ENCODE data around the gene DUS2.

DUS2 gene

DNA sequence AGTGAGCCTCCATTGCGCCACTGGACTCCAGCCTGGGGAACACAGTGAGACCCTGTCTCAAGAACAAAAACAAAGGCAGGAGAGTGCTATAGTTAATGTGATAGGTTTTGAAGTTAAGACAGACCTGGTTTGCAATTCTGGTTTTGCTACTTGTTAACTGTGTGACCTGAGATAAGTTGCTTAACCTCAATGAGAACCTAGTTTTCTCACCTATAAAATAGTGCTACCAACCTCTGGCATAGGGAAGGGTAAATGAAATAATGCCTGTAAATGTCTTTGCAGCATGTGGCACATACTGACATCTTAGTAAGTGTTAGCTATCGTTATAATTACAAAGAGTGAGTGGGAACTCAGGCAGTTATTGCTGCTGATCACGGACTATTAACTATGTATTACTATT is 32.3 kb downstream of the DUS2 start:
- no peak overlapping the region for H3K4me3 ChIP-seq (ENCODE audit: low read length)
- no peak for TF ChIP-seq CTCF (conservative IDR thresholded peaks at IDR 0.05; ENCODE audit: low read length)
- no peak for DNase-seq (ENCODE audit: low read depth)

DNA sequence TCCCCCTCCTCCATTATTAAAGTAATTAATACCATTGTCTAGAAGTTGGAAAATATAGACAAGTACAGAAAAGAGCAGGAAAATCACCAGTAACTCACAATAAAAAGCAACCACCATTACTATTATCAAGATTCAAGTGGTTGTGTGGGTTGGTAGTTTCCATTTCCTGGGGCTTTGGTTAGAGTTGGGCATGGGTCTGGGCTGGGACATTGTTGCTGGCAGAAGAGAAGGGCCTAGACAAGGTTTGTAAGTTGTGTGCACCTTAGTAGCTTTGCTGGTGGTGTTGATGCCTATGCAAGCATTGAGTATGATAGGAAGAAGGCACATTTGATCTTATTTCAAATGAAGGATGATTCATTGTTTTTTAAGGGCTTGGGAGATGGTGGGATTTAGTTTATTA is 36.7 kb downstream of the DUS2 start:
- no peak overlapping the region for H3K4me3 ChIP-seq (ENCODE audit: low read length)
- TF ChIP-seq CTCF (conservative IDR thresholded peaks at IDR 0.05; ENCODE audit: low read length): no peak
- no peak for DNase-seq (ENCODE audit: low read depth)

DNA sequence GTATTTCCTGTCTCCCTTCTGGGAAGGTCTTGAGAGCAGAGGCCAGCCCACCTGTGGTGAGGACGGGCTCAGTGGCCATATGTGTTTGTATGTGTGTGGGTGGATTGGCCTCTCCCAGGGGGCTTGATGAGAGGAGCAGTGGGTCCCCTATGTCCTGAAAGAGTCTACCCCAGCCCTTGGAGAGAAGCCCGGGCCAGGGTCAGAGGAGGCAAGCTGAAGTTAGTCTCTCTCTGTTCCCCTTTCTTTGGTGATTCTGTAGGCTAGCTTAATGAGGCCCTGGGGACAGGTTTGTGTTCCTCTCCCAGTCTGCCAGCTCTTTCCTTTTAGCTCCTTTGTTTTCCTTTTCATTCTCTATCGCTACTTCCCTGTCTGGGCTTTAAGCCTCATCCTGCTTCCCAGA is 38.3 kb downstream of the DUS2 start:
- no peak overlapping the region for H3K4me3 ChIP-seq (ENCODE audit: low read length)
- DNase-seq (ENCODE audit: low read depth): no peak
- TF ChIP-seq CTCF (conservative IDR thresholded peaks at IDR 0.05; ENCODE audit: low read length): no peak

DNA sequence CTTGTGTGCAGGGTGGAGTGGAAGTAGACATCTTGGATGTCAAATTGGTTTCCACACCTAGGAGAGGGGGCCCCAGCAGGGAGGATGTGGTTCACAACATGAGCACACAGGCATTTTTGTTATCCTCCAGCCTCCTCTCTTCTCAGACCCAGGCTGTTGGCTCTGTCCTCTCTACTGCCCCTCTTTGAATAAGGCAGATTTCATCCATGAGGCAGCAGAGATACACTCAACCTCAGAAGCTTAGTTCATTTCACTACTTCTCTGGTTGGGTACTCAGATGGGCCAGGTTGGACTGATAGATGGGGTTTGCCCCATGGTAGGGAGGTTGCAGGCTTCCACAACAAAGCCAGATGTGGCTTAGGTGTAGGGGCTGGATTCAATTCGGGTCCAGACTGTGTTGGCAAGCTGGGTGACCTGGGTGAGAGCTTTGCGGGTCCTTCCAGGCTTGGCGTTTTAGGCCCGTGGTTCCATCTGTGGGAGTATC is 39.9 kb downstream of the DUS2 start:
- no peak overlapping the region for H3K4me3 ChIP-seq (ENCODE audit: low read length)
- no peak for DNase-seq (ENCODE audit: low read depth)
- no peak for TF ChIP-seq CTCF (conservative IDR thresholded peaks at IDR 0.05; ENCODE audit: low read length)

- peak; percentile 69 for DNase-seq (ENCODE audit: low read depth)
- peak; percentile 81 for TF ChIP-seq CTCF (conservative IDR thresholded peaks at IDR 0.05; ENCODE audit: low read length)
- H3K4me3 ChIP-seq (ENCODE audit: low read length): no peak overlapping the region
Observed at GRCh38 chr16:68064791-68065365, 41.8 kb downstream of the DUS2 start.

DNA sequence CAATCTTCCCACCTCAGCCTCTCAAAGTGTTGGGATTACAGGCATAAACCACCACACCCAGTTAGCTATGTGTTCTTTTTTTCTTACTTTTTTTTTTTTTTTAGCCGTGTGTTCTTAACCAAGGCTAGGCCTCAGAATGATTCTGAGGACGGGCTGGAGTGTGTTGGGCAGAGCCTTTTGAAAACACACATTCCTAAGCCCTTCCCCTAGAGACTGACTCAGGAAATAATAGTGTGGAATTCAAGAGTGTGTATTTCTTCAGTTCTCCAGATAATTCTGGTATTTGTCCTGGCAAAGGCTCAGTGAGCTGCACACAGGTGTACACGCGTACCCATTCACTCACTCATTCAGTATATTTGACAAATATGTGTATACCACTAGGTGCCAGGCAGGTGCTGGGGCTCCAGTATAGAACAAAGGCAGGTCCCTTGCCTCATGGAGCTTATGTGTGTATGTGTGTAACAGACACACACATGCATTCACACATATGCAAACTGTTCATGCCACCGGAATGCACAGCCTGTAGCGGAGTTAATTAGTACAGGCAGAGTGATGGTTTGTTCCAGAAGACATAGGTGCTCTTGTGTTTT is 42.7 kb downstream of the DUS2 start:
- DNase-seq (ENCODE audit: low read depth): peak; percentile 84
- H3K4me3 ChIP-seq (ENCODE audit: low read length): no peak overlapping the region
- TF ChIP-seq CTCF (conservative IDR thresholded peaks at IDR 0.05; ENCODE audit: low read length): no peak

- no peak for DNase-seq (ENCODE audit: low read depth)
- no peak for TF ChIP-seq CTCF (conservative IDR thresholded peaks at IDR 0.05; ENCODE audit: low read length)
- H3K4me3 ChIP-seq (ENCODE audit: low read length): no peak overlapping the region
Observed at GRCh38 chr16:68066763-68067162, 43.7 kb downstream of the DUS2 start.
